Esophagus muscularis mucosa (tissue), 4 donors: Measurements from ENCODE around the gene NOL7. TPM values are rescaled to one million over a fixed set of nuclear protein-coding genes. Genes with fewer than 3 reads are reported as not detected.

Source experiments
- DNase-seq: peaks from one replicate; pipeline ENCODE4 v3.0.0-alpha.2; 2017; ENCODE audit errors: extremely low spot score
- H3K27ac ChIP-seq, 4 donors: fragments of 200-600 bp; sonication (generic); replicated peaks in 1 of 4; 1 replicate in 3 of 4; 2 replicates in 1 of 4; pipeline ENCODE4 v1.5.1; 2016 to 2019; ENCODE audit warnings: mild to moderate bottlenecking in 1 of 4
- H3K27me3 ChIP-seq, 4 donors: fragments of 200-600 bp; sonication (generic); one replicate each; pipeline versions ENCODE4 v1.5.1 to v1.6.0; 2016 to 2019
- H3K36me3 ChIP-seq, 4 donors: fragments of 200-600 bp; sonication (generic); one replicate each; pipeline ENCODE4 v1.5.1; 2016 to 2019
- H3K4me1 ChIP-seq, 4 donors: fragments of 200-600 bp; sonication (generic); one replicate each; pipeline ENCODE4 v1.5.1; 2016 to 2019
- H3K4me3 ChIP-seq, 4 donors: fragments of 200-600 bp; sonication (generic); 1 replicate in 2 of 4; 2 replicates in 2 of 4; pipeline ENCODE4 v1.5.1; 2016 to 2019; ENCODE audit warnings: mild to moderate bottlenecking in 4 of 4, moderate library complexity in 1 of 4
- H3K9me3 ChIP-seq, 4 donors: fragments of 200-600 bp; sonication (generic); 1 replicate in 3 of 4; 2 replicates in 1 of 4; pipeline ENCODE4 v1.5.1; 2016 to 2019
- EP300 ChIP-seq: sonication (generic); formaldehyde crosslinking; IDR thresholded peaks from one replicate; pipeline ENCODE4 v1.6.1; 2017; ENCODE audit warnings: antibody characterized with exemption
- POLR2A ChIP-seq: fragments of 450-650 bp; IDR thresholded peaks from one replicate; pipeline ENCODE4 v1.6.1; 2017; ENCODE audit warnings: antibody characterized with exemption, moderate library complexity, mild to moderate bottlenecking, low read depth
- POLR2AphosphoS5 ChIP-seq, 2 donors: sonication (generic); formaldehyde crosslinking; IDR thresholded peaks; one replicate each; pipeline ENCODE4 v1.6.1; 2017; ENCODE audit warnings: antibody characterized with exemption in 2 of 2
- WGBS: methylation state at CpG from one replicate; pipeline ENCODE4 v1.1.5; 2018; 5-methylcytosine and 5-hydroxymethylcytosine counted together
- intact Hi-C: fragments of 100-400 bp; cut with DNase I; formaldehyde crosslinking; loops from one replicate; pipeline ENCODE4 v1.15.1; 2023
- total RNA-seq, 4 donors: library from RNA; depleted of rRNA; stranded (reverse); fragments of >200 nt; gene quantifications; one replicate each; pipeline versions ENCODE4 v1.1.0 to v1.2.1, GENCODE V29; 2016
- TF ChIP-seq, protein P1 (sequence below), 3 experiments: fragments of 200-600 bp in 2 of 3; fragments of 450-650 bp in 1 of 3; sonication (generic) in 2 of 3; IDR thresholded peaks; one replicate each; pipeline ENCODE4 v1.5.1; 2017 to 2019; ENCODE audit warnings: antibody characterized with exemption in 3 of 3, mild to moderate bottlenecking in 2 of 3, moderate library complexity in 1 of 3

Gene NOL7
- total RNA-seq, 4 donors from 2014 or later, result 67.3 to 97.2 (median 74.8) TPM

DNA sequence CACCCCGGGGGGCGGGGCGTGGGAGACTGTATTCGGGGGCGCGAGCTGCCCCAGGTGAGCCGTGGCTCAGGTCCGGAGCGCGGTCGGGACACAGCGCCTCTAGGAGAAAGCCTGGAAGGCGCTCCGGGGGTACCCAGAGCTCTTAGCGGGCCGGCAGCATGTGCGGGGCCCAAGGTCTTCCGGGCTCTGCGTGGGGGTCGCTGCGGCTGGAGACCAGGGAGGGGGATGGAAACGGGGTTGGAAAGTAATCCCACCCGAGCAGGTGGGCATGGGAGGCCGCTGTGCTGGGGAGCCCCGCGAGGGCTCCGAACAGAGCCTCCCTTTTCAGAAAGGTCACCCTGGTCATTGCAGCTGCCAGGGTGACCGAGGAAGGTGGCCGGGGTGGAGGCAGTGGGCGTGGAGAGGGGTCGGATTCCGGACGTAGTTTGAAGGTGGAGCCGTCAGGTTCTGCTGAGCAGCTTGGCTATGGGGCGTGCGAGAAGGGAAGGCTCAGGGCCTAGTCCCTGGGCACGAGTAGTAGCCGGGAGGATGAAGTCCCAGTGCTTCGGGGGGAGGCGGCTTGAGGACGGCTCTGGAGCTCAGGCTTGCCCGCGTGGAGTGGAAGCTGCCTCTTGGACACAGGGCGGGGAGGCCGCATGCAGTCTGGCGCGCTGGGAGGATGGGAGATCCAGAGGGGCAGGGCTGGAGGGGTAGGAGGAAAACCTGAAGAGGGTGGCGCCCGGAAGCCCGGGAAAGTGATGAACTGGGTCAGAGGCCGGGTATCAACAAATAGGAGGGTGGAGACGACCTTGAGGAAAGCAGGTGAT, 40.4 kb upstream of the NOL7 start, which contains the start of gene SIRT5:
TSS of gene SIRT5 (plus strand) at position 31 of the 806 bp plus-strand sequence. CDS start 9,510 bp downstream, outside the sequence.
- Histone ChIP-seq H3K4me3 (peak within 1 kb of the TSS; percentile 74 to 96 (median 86)), H3K4me1 (peaks cover 13 to 25% (median 17%) of the 10 kb centered on the region in 4 donors), H3K27ac (peak within 1 kb of the TSS; percentile 92 to 99 (median 97)), H3K36me3 (peaks cover 0 to 4% (median under 1%) of the 10 kb centered on the region in 4 donors), H3K9me3 (no peaks in the 10 kb centered on the region), H3K27me3 (no peaks in the 10 kb centered on the region)
- WGBS, result under 1% methylated on average over 34 of the region's 52 CpGs
- intact Hi-C loops, result loop anchor here (5.0 kb wide), 2 partner anchors 38 to 237 kb away; no protein-coding TSS in a partner anchor
- TF ChIP-seq EP300, result no peak
- TF ChIP-seq POLR2AphosphoS5 (IDR thresholded peaks at IDR 0.05), result peak; percentile 69 to 91
- TF ChIP-seq, protein P1, sequence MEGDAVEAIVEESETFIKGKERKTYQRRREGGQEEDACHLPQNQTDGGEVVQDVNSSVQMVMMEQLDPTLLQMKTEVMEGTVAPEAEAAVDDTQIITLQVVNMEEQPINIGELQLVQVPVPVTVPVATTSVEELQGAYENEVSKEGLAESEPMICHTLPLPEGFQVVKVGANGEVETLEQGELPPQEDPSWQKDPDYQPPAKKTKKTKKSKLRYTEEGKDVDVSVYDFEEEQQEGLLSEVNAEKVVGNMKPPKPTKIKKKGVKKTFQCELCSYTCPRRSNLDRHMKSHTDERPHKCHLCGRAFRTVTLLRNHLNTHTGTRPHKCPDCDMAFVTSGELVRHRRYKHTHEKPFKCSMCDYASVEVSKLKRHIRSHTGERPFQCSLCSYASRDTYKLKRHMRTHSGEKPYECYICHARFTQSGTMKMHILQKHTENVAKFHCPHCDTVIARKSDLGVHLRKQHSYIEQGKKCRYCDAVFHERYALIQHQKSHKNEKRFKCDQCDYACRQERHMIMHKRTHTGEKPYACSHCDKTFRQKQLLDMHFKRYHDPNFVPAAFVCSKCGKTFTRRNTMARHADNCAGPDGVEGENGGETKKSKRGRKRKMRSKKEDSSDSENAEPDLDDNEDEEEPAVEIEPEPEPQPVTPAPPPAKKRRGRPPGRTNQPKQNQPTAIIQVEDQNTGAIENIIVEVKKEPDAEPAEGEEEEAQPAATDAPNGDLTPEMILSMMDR (IDR thresholded peaks at IDR 0.05), result no peak
- peak; percentile 78 for TF ChIP-seq POLR2A
- DNase-seq, result peak; percentile 95

DNA sequence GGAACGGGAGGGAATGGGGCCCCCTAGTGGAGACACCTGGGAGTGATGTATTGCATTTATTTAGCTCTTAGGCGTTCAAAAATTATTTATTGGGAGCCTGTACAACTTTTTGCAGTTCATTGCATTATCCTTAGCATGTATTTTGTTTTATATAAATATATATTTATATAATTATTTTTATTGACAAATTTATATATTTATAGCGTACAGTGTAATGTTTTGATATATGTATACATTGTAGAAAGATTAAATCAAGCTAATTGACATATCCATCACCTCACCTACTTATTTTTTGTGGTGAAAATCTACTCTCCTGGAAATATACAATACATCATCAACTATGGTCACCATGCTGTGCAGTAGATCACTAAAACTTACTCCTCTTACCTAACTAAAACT, 39.8 kb upstream of the NOL7 start:
- no peak for DNase-seq
- Histone ChIP-seq H3K4me1 (peaks cover 13 to 25% (median 17%) of the 10 kb centered on the region in 4 donors), H3K27me3 (no peaks in the 10 kb centered on the region), H3K9me3 (no peaks in the 10 kb centered on the region), H3K36me3 (peaks cover 0 to 10% (median 2%) of the 10 kb centered on the region in 4 donors), H3K27ac (peak overlapping the region; percentile 92 to 99 (median 97)), H3K4me3 (peak overlapping the region; percentile 74 to 96 (median 86))
- whole genome bisulfite sequencing, result 30% methylated on average over 3 of the region's 3 CpGs
- intact Hi-C loops, result loop anchor here (5.0 kb wide), 2 partner anchors 37 to 238 kb away; no protein-coding TSS in a partner anchor
- TF ChIP-seq, protein P1 (IDR thresholded peaks at IDR 0.05), result peak; percentile 75 to 86 (median 78)
- TF ChIP-seq POLR2A, result no peak
- TF ChIP-seq POLR2AphosphoS5 (IDR thresholded peaks at IDR 0.05), result no peak

DNA sequence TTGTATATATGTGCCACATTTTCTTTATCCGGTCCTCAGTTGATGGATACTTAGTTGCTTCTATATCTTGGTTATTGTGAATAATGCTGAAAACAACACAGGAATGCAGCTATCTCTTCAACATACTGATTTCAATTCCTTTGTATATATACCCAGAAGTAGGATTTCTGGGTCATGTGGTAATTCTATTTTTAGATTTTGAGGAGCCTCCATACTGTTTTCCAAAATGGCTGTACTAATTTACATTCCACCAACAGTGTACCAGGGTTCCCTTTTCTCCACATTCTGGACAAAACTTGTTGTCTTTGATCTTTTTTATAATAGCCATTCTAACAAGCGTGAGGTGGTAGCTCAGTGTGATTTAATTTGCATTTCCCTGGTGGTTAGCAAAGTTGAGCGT, 39.1 kb upstream of the NOL7 start:
- Histone ChIP-seq H3K27me3 (no peaks in the 10 kb centered on the region), H3K36me3 (peaks cover 0 to 14% (median 4%) of the 10 kb centered on the region in 4 donors), H3K9me3 (no peaks in the 10 kb centered on the region), H3K27ac (peak overlapping the region in 3 of 4 donors; percentile 96 to 99 (median 98)), H3K4me3 (no peak overlapping the region), H3K4me1 (peaks cover 13 to 25% (median 17%) of the 10 kb centered on the region in 4 donors)
- TF ChIP-seq POLR2AphosphoS5 (IDR thresholded peaks at IDR 0.05), result no peak
- TF ChIP-seq POLR2A, result no peak
- TF ChIP-seq, protein P1 (IDR thresholded peaks at IDR 0.05), result no peak
- TF ChIP-seq EP300, result no peak
- intact Hi-C loops, result loop anchor here (5.0 kb wide), 2 partner anchors 36 to 239 kb away; no protein-coding TSS in a partner anchor
- WGBS, result 95% methylated on average over 3 of the region's 3 CpGs
- DNase-seq, result peak; percentile 10

DNA sequence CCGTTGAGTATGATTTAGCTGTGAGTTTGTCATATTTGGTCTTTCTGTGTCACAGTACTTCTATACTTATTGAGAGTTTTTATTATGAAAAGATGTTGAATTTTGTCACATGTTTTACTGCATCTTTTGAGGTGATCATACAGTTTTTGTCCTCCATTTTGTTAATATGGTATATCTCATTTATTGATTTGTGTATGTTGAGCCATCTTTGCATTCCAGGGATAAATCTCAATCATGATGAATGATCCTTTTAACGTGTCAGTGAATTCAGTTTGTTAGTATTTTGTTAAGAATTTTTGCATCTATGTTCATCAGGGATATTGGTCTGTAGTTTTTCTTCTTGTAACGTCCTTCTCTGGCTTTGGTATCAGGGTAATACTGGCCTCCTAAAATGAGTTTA, 37.2 kb upstream of the NOL7 start:
- intact Hi-C loops, result loop anchor here (5.0 kb wide), 2 partner anchors 34 to 241 kb away; no protein-coding TSS in a partner anchor
- H3K27ac ChIP-seq, result no peak overlapping the region
- H3K27me3 ChIP-seq, result no peaks in the 10 kb centered on the region
- peaks cover 0 to 25% (median 9%) of the 10 kb centered on the region in 4 donors for H3K36me3 ChIP-seq
- no peak for DNase-seq
- no peaks in the 10 kb centered on the region for H3K9me3 ChIP-seq
- 90% methylated on average over 3 of the region's 3 CpGs for WGBS
- TF ChIP-seq POLR2A, result no peak
- no peak overlapping the region for H3K4me3 ChIP-seq
- peaks cover 8 to 25% (median 17%) of the 10 kb centered on the region in 4 donors for H3K4me1 ChIP-seq

DNA sequence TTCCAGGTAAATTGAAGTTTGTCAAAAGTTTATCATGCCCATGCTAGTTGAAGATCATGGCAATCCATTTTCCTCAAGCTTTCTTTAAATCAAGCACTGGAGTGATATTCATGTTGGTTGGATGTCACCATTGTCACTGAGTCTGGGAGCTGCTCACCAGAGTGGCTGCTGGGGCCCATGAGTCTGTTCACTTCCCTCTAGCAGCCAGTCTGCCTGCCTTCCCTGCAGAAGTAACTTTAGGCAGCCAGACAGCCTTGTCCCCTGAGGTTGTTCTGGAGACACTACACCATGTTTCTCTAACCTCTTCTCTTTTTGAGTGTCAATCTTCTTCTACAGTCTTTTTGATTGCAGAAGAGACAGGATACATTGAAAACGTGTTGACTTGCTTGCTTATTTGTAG, 35.2 kb upstream of the NOL7 start:
- no peak overlapping the region for H3K4me3 ChIP-seq
- intact Hi-C loops, result loop anchor here (5.0 kb wide), 2 partner anchors 32 to 243 kb away; no protein-coding TSS in a partner anchor
- 50% methylated on average over 1 of the region's 1 CpG for WGBS

More for the DNA sequence above, 35.2 kb upstream of the NOL7 start:
- Histone ChIP-seq H3K27ac (no peak overlapping the region), H3K4me1 (peaks cover 4 to 12% (median 9%) of the 10 kb centered on the region in 4 donors), H3K9me3 (no peaks in the 10 kb centered on the region), H3K27me3 (no peaks in the 10 kb centered on the region), H3K36me3 (peaks cover 0 to 36% (median 20%) of the 10 kb centered on the region in 4 donors)
- TF ChIP-seq POLR2A, result no peak
- TF ChIP-seq, protein P1 (IDR thresholded peaks at IDR 0.05), result no peak
- TF ChIP-seq POLR2AphosphoS5 (IDR thresholded peaks at IDR 0.05), result no peak
- no peak for TF ChIP-seq EP300
- peak; percentile 75 for DNase-seq
